Caco-2 (cell line): ENCODE results near the gene TIMP3. TPM values are rescaled to one million over a fixed set of nuclear protein-coding genes. Genes with fewer than 3 reads are reported as not detected.

Source experiments
- BruUV-seq: library from RNA; stranded (reverse); fragments of 400-500 nt; replicated peaks from 2 replicates; lab custom pipeline; 2021; lab: Mats Ljungman, UMichigan
- CTCF ChIA-PET: fragments of 300-600 bp; sonication (Branson Sonifier 250); formaldehyde crosslinking; loops from one replicate; lab custom pipeline; 2022; ENCODE audit warnings: antibody characterized with exemption; lab: Charles Lee
- POLR2A ChIA-PET: fragments of 300-600 bp; sonication (Branson Sonifier 250); formaldehyde crosslinking; loops from one replicate; lab custom pipeline; 2022; ENCODE audit warnings: antibody characterized with exemption; lab: Charles Lee
- DNase-seq, 2 experiments: peaks; one replicate each; pipeline versions ENCODE4 v3.0.0 to v3.0.0-alpha.2; 2020 to 2022
- H3K27me3 ChIP-seq: replicated peaks from 2 replicates; pipeline ENCODE4 v1.6.0; 2011; ENCODE audit warnings: low read length; ENCODE audit not compliant: control insufficient read depth, insufficient read depth
- H3K36me3 ChIP-seq: 2 replicates; pipeline ENCODE4 v1.5.1; 2011; ENCODE audit warnings: low read length; ENCODE audit not compliant: control insufficient read depth, insufficient read depth
- H3K4me1 ChIP-seq: fragments of 250-450 bp; sonication (Bioruptor Pico); 2 replicates; pipeline ENCODE4 v1.5.1; 2020; ENCODE audit warnings: mild to moderate bottlenecking
- H3K4me3 ChIP-seq: 2 replicates; pipeline ENCODE4 v1.5.1; 2011; ENCODE audit warnings: low read depth, mild to moderate bottlenecking, control low read depth, low read length
- H3K9me3 ChIP-seq: fragments of 250-450 bp; sonication (Bioruptor Pico); 2 replicates; pipeline ENCODE4 v1.5.1; 2020; ENCODE audit warnings: mild to moderate bottlenecking, moderate library complexity
- H3K27ac Mint-ChIP-seq: one replicate; pipeline ENCODE4 v1.8.0; 2022; ENCODE audit warnings: mixed read lengths; ENCODE audit not compliant: unreplicated experiment
- H3K27me3 Mint-ChIP-seq: one replicate; pipeline ENCODE4 v1.8.0; 2022; ENCODE audit warnings: mixed read lengths; ENCODE audit not compliant: insufficient read depth, unreplicated experiment
- H3K36me3 Mint-ChIP-seq: one replicate; pipeline ENCODE4 v1.8.0; 2022; ENCODE audit warnings: mild to moderate bottlenecking, mixed read lengths; ENCODE audit not compliant: insufficient read depth, unreplicated experiment
- H3K4me1 Mint-ChIP-seq: one replicate; pipeline ENCODE4 v1.8.0; 2022; ENCODE audit warnings: low read depth, mixed read lengths; ENCODE audit not compliant: unreplicated experiment
- H3K4me3 Mint-ChIP-seq: one replicate; pipeline ENCODE4 v1.8.0; 2022; ENCODE audit warnings: mild to moderate bottlenecking, moderate library complexity, mixed read lengths; ENCODE audit not compliant: unreplicated experiment
- H3K9me3 Mint-ChIP-seq: one replicate; pipeline ENCODE4 v1.8.0; 2022; ENCODE audit warnings: mixed read lengths; ENCODE audit not compliant: unreplicated experiment
- intact Hi-C: fragments of 100-400 bp; cut with micrococcal nuclease; formaldehyde crosslinking; loops from one replicate; pipeline ENCODE4 v1.10.0; 2022; ENCODE audit not compliant: unreplicated experiment
- total RNA-seq: library from RNA; stranded (reverse); gene quantifications from 2 replicates; pipeline ENCODE4 v1.2.3, GENCODE V29; 2022
- TF ChIP-seq, protein P1 (sequence below), 2 experiments: fragments of 200-600 bp in 1 of 2; IDR thresholded peaks; 1 replicate in 1 of 2; 2 replicates in 1 of 2; pipeline versions ENCODE4 v1.5.1 to v1.8.0; 2011 to 2022; ENCODE audit warnings: antibody characterized with exemption in 1 of 2, control low read depth in 1 of 2, inconsistent platforms in 1 of 2, low read depth in 1 of 2, low read length in 1 of 2, mild to moderate bottlenecking in 1 of 2, moderate library complexity in 1 of 2; ENCODE audit not compliant: insufficient read depth in 1 of 2, severe bottlenecking in 1 of 2, unreplicated experiment in 1 of 2

Gene TIMP3
- total RNA-seq, 1 experiment from 2014 or later = 86.4 TPM

DNA sequence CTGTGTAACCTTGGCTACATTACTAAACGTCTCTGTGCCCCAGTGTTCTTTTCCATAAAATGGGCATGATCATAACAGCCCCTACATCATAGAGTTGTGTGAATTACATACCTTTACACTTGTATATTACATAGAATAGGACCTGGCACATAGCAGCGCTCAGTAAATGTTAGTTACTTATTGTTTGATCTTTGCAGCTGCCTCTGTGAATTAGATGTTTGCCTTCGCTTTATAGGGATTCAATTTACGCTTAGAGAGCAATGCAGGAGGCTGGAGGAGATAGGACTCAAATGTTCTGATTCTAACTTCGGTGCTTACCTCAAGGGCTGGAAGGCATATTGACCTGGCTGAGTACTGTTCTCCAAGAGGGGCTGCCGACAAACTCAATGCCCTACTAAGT is 10.4 kb upstream of the TIMP3 start:
- peaks cover 13% of the 10 kb centered on the region for H3K4me1 Mint-ChIP-seq
- no peak overlapping the region for H3K4me3 ChIP-seq
- DNase-seq = no peak
- no peak overlapping the region for H3K4me3 Mint-ChIP-seq
- TF ChIP-seq, protein P1, sequence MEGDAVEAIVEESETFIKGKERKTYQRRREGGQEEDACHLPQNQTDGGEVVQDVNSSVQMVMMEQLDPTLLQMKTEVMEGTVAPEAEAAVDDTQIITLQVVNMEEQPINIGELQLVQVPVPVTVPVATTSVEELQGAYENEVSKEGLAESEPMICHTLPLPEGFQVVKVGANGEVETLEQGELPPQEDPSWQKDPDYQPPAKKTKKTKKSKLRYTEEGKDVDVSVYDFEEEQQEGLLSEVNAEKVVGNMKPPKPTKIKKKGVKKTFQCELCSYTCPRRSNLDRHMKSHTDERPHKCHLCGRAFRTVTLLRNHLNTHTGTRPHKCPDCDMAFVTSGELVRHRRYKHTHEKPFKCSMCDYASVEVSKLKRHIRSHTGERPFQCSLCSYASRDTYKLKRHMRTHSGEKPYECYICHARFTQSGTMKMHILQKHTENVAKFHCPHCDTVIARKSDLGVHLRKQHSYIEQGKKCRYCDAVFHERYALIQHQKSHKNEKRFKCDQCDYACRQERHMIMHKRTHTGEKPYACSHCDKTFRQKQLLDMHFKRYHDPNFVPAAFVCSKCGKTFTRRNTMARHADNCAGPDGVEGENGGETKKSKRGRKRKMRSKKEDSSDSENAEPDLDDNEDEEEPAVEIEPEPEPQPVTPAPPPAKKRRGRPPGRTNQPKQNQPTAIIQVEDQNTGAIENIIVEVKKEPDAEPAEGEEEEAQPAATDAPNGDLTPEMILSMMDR (IDR thresholded peaks at IDR 0.05; ENCODE audit: insufficient read depth in 1 of 2, low read depth in 1 of 2, low read length in 1 of 2, severe bottlenecking in 1 of 2, unreplicated experiment in 1 of 2) = no peak
- H3K4me1 ChIP-seq = peaks cover 22% of the 10 kb centered on the region
- peaks cover 11% of the 10 kb centered on the region for H3K36me3 Mint-ChIP-seq
- H3K27me3 ChIP-seq = no peaks in the 10 kb centered on the region
- no TSS peak for BruUV-seq
- ChIA-PET POLR2A (no interaction called here), CTCF (no interaction called here)
- no peaks in the 10 kb centered on the region for H3K27me3 Mint-ChIP-seq
- no peak overlapping the region for H3K27ac Mint-ChIP-seq
- H3K9me3 ChIP-seq = peaks cover 29% of the 10 kb centered on the region
- no peaks in the 10 kb centered on the region for H3K36me3 ChIP-seq
- peaks cover 35% of the 10 kb centered on the region for H3K9me3 Mint-ChIP-seq
- intact Hi-C loops = no loop called here

DNA sequence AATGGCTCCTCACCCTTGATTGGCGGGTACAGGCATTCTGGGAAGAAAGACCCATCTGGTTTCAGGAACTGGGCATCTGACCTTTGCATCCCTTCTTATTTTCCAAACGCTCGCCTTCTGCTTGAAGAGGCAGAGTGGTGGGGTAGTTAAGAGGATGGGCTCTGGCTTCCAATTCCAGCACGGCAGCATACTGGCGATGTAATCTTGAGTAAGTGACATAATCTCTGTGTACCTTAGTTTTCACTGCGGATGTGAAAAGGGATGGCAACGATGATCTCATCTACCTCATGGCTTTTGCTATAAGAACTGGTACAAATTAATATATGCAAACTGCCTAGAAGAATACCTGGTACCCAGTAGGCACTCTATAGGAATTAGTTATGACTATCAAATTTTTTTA is 10.0 kb upstream of the TIMP3 start:
- ChIA-PET CTCF (no interaction called here), POLR2A (no interaction called here)
- H3K27me3 Mint-ChIP-seq = no peaks in the 10 kb centered on the region
- no peak overlapping the region for H3K4me3 Mint-ChIP-seq
- H3K4me3 ChIP-seq = no peak overlapping the region
- H3K4me1 Mint-ChIP-seq = peaks cover 12% of the 10 kb centered on the region
- H3K9me3 Mint-ChIP-seq = peaks cover 35% of the 10 kb centered on the region
- no peak overlapping the region for H3K27ac Mint-ChIP-seq
- no TSS peak for BruUV-seq
- H3K4me1 ChIP-seq = peaks cover 22% of the 10 kb centered on the region
- H3K36me3 Mint-ChIP-seq = peaks cover 11% of the 10 kb centered on the region
- TF ChIP-seq, protein P1 (IDR thresholded peaks at IDR 0.05; ENCODE audit: insufficient read depth in 1 of 2, low read depth in 1 of 2, low read length in 1 of 2, severe bottlenecking in 1 of 2, unreplicated experiment in 1 of 2) = no peak
- peaks cover 29% of the 10 kb centered on the region for H3K9me3 ChIP-seq
- no peak for DNase-seq
- intact Hi-C loops = no loop called here
- no peaks in the 10 kb centered on the region for H3K27me3 ChIP-seq
- no peaks in the 10 kb centered on the region for H3K36me3 ChIP-seq

DNA sequence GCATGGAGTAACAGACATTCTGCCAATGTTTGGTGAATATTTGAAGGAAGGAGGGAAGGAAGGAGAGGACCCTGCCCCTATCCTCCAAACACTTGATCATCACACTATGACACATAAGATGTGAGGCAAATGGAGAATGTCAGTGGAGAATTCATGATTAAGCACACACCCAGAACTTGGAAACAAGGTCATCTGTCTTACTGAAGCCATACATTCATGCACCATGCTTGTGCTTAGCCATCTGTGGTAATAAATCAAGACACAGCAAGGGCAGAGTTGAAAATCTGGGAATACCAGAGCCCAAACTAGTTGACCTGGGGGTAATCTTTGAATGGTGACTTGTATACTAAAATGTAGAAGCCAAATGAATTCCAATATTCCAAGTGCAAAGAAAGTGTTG is 7.9 kb upstream of the TIMP3 start:
- CTCF ChIA-PET = no interaction called here
- H3K36me3 Mint-ChIP-seq = peaks cover 11% of the 10 kb centered on the region
- no peak overlapping the region for H3K4me3 Mint-ChIP-seq
- peaks cover 21% of the 10 kb centered on the region for H3K9me3 ChIP-seq
- H3K27me3 ChIP-seq = no peaks in the 10 kb centered on the region
- POLR2A ChIA-PET = no interaction called here
- peaks cover 25% of the 10 kb centered on the region for H3K9me3 Mint-ChIP-seq
- H3K4me3 ChIP-seq = no peak overlapping the region
- H3K27ac Mint-ChIP-seq = no peak overlapping the region
- no TSS peak for BruUV-seq
- intact Hi-C loops = no loop called here
- no peaks in the 10 kb centered on the region for H3K27me3 Mint-ChIP-seq
- H3K36me3 ChIP-seq = no peaks in the 10 kb centered on the region
- TF ChIP-seq, protein P1 (IDR thresholded peaks at IDR 0.05; ENCODE audit: insufficient read depth in 1 of 2, low read depth in 1 of 2, low read length in 1 of 2, severe bottlenecking in 1 of 2, unreplicated experiment in 1 of 2) = no peak
- DNase-seq = no peak
- H3K4me1 ChIP-seq = peaks cover 15% of the 10 kb centered on the region
- H3K4me1 Mint-ChIP-seq = peaks cover 12% of the 10 kb centered on the region
